Neural progenitor cell (in vitro differentiated cells): ENCODE data around the gene ARVCF. TPM values are rescaled to one million over a fixed set of nuclear protein-coding genes. Genes with fewer than 3 reads are reported as not detected.

Experiments used
- DNase-seq: peaks from one replicate; pipeline ENCODE4 v3.0.0-alpha.2; 2016; ENCODE audit warnings: low spot score
- H2AFZ ChIP-seq: fragments of 200-600 bp; sonication (generic); replicated peaks from 2 replicates; pipeline ENCODE4 v1.6.1; 2016; ENCODE audit warnings: antibody characterized with exemption
- H3F3A ChIP-seq: fragments of 200-600 bp; sonication (generic); 2 replicates; pipeline ENCODE4 v1.6.1; 2016; ENCODE audit warnings: antibody characterized with exemption, low read depth
- H3K27ac ChIP-seq: fragments of 200-600 bp; sonication (generic); 2 replicates; pipeline ENCODE4 v1.5.1; 2016; ENCODE audit warnings: mild to moderate bottlenecking
- H3K27me3 ChIP-seq: fragments of 200-600 bp; sonication (generic); 2 replicates; pipeline ENCODE4 v1.6.1; 2016; ENCODE audit warnings: mild to moderate bottlenecking, moderate library complexity
- H3K36me3 ChIP-seq: fragments of 200-600 bp; sonication (generic); 2 replicates; pipeline ENCODE4 v1.5.1; 2016
- H3K4me1 ChIP-seq: fragments of 200-600 bp; sonication (generic); 2 replicates; pipeline ENCODE4 v1.6.1; 2016; ENCODE audit warnings: mixed run types
- H3K4me2 ChIP-seq: fragments of 200-600 bp; sonication (generic); 2 replicates; pipeline ENCODE4 v1.6.1; 2016
- H3K4me3 ChIP-seq: fragments of 200-600 bp; sonication (generic); 2 replicates; pipeline ENCODE4 v1.5.1; 2016
- H3K79me2 ChIP-seq: fragments of 200-600 bp; sonication (generic); 2 replicates; pipeline ENCODE4 v1.6.1; 2016; ENCODE audit warnings: low read depth
- H3K9ac ChIP-seq: fragments of 200-600 bp; sonication (generic); 2 replicates; pipeline ENCODE4 v1.6.1; 2016
- H3K9me3 ChIP-seq: fragments of 200-600 bp; sonication (generic); 2 replicates; pipeline ENCODE4 v1.5.1; 2016; ENCODE audit warnings: low read depth
- H4K20me1 ChIP-seq: fragments of 200-600 bp; sonication (generic); 2 replicates; pipeline ENCODE4 v1.6.1; 2016; ENCODE audit warnings: low read depth
- H3K27ac Mint-ChIP-seq: 3 replicates; pipeline ENCODE4 v1.8.0; 2021; ENCODE audit warnings: mixed read lengths
- H3K27me3 Mint-ChIP-seq: 2 replicates; pipeline ENCODE4 v1.8.0; 2022; ENCODE audit warnings: low read depth, mild to moderate bottlenecking, inconsistent platforms, moderate library complexity, mixed read lengths; ENCODE audit not compliant: insufficient read depth
- H3K36me3 Mint-ChIP-seq: 3 replicates; pipeline ENCODE4 v1.8.0; 2021; ENCODE audit warnings: mixed read lengths
- H3K4me1 Mint-ChIP-seq: 3 replicates; pipeline ENCODE4 v1.8.0; 2021; ENCODE audit warnings: mixed read lengths
- H3K4me3 Mint-ChIP-seq: 3 replicates; pipeline ENCODE4 v1.8.0; 2021; ENCODE audit warnings: mild to moderate bottlenecking, moderate library complexity, mixed read lengths
- H3K9me3 Mint-ChIP-seq: 3 replicates; pipeline ENCODE4 v1.8.0; 2020; ENCODE audit warnings: mixed read lengths
- CTCF ChIP-seq: fragments of 200-600 bp; sonication (generic); IDR thresholded peaks from 2 replicates; pipeline ENCODE4 v1.5.1; 2017; ENCODE audit warnings: antibody characterized with exemption, mild to moderate bottlenecking
- EZH2 ChIP-seq: fragments of 200-600 bp; sonication (generic); IDR thresholded peaks from 2 replicates; pipeline ENCODE4 v1.6.1; 2017; ENCODE audit warnings: antibody characterized with exemption, mild to moderate bottlenecking, moderate library complexity
- EZH2phosphoT487 ChIP-seq: fragments of 200-600 bp; sonication (generic); IDR thresholded peaks from 2 replicates; pipeline ENCODE4 v1.6.1; 2017; ENCODE audit warnings: antibody characterized with exemption
- total RNA-seq: library from RNA; depleted of rRNA; stranded (reverse); fragments of >200 nt; gene quantifications from 2 replicates; pipeline ENCODE4 v1.2.3, GENCODE V29; 2015; ENCODE audit warnings: low replicate concordance

Gene ARVCF
- total RNA-seq, 1 donor from 2014 or later, result 35.4 TPM

GRCh38 chr22:20036535-20037392, 20.1 kb upstream of the ARVCF start:
- H3K9me3 Mint-ChIP-seq, result no peaks in the 10 kb centered on the region

GRCh38 chr22:20036084-20036482, 19.5 kb upstream of the ARVCF start:
- no peak overlapping the region for H3K4me2 ChIP-seq
- H3K27ac Mint-ChIP-seq, result no peak overlapping the region
- H3K9me3 Mint-ChIP-seq, result no peaks in the 10 kb centered on the region
- H3K36me3 ChIP-seq, result no peaks in the 10 kb centered on the region
- H3K4me1 Mint-ChIP-seq, result peaks cover 11% of the 10 kb centered on the region
- H3K36me3 Mint-ChIP-seq, result no peaks in the 10 kb centered on the region
- H3K79me2 ChIP-seq, result no peaks in the 10 kb centered on the region
- H3F3A ChIP-seq, result no peaks in the 10 kb centered on the region
- no peaks in the 10 kb centered on the region for H3K4me1 ChIP-seq
- H3K27ac ChIP-seq, result no peak overlapping the region
- no peaks in the 10 kb centered on the region for H4K20me1 ChIP-seq
- no peak overlapping the region for H3K9ac ChIP-seq
- H3K4me3 Mint-ChIP-seq, result no peak overlapping the region
- peaks cover 6% of the 10 kb centered on the region for H3K27me3 Mint-ChIP-seq
- H2AFZ ChIP-seq, result no peak overlapping the region
- no peak overlapping the region for H3K4me3 ChIP-seq
- H3K27me3 ChIP-seq, result no peaks in the 10 kb centered on the region
- DNase-seq, result no peak
- TF ChIP-seq EZH2 (no peak), EZH2phosphoT487 (no peak), CTCF (no peak)
- H3K9me3 ChIP-seq, result no peaks in the 10 kb centered on the region

More at GRCh38 chr22:20036535-20037392, 20.1 kb upstream of the ARVCF start:
- H3K27me3 Mint-ChIP-seq, result peaks cover 6% of the 10 kb centered on the region
- DNase-seq, result no peak
- no peaks in the 10 kb centered on the region for H3K27me3 ChIP-seq
- H3K4me3 ChIP-seq, result no peak overlapping the region
- H3K9ac ChIP-seq, result no peak overlapping the region
- H3K27ac Mint-ChIP-seq, result no peak overlapping the region
- TF ChIP-seq EZH2, result no peak
- TF ChIP-seq EZH2phosphoT487, result no peak
- TF ChIP-seq CTCF, result no peak
- H4K20me1 ChIP-seq, result no peaks in the 10 kb centered on the region
- no peak overlapping the region for H3K4me3 Mint-ChIP-seq
- H3K36me3 Mint-ChIP-seq, result no peaks in the 10 kb centered on the region
- no peaks in the 10 kb centered on the region for H3K9me3 ChIP-seq
- H3K4me1 Mint-ChIP-seq, result peaks cover 11% of the 10 kb centered on the region
- no peak overlapping the region for H3K27ac ChIP-seq
- no peaks in the 10 kb centered on the region for H3F3A ChIP-seq
- no peaks in the 10 kb centered on the region for H3K79me2 ChIP-seq
- H3K4me2 ChIP-seq, result no peak overlapping the region
- no peaks in the 10 kb centered on the region for H3K36me3 ChIP-seq
- no peaks in the 10 kb centered on the region for H3K4me1 ChIP-seq
- H2AFZ ChIP-seq, result no peak overlapping the region

DNA sequence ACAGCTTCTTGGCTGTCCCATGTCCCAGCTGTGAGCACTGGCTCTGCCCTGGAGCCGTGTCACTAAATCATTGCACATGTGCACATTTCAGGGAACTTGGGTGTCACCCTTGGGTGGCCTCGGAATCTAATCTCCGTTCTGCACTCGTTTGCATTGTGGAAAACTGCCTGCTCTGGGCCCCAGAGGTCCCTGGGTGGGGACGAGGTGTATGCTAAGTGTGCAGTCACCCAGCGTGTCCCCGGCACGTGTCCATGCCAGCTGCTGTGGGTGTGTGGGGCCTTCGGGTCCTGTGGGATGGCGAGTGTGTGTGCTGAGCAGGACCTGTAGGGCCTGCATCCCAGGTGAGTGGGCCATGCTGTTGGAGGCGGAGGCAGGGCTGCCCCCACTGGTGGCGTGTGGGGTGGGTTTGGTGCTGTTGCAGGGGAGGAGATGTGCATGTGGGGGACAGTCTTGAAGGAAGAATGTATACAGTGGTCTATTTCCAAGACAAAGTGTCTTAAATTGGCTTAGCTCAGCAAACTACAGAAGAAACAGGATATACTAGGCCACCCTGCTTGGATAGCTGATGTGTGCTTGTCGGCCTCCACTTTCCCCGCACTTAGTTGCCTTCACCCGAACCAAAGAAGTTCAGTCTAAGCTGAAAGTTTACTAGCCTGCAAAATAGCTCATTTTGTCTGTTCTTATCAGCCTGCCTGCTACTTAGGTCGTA, 18.9 kb upstream of the ARVCF start:
- peak overlapping the region; percentile 28 for H3K4me3 Mint-ChIP-seq
- H3K9ac ChIP-seq, result no peak overlapping the region
- no peak overlapping the region for H2AFZ ChIP-seq

More for the DNA sequence above, 18.9 kb upstream of the ARVCF start:
- Histone ChIP-seq H3K27me3 (no peaks in the 10 kb centered on the region), H3K4me2 (no peak overlapping the region), H3K36me3 (no peaks in the 10 kb centered on the region), H3K79me2 (no peaks in the 10 kb centered on the region), H3K27ac (no peak overlapping the region), H3K4me1 (no peaks in the 10 kb centered on the region), H3F3A (no peaks in the 10 kb centered on the region), H3K4me3 (no peak overlapping the region), H4K20me1 (no peaks in the 10 kb centered on the region), H3K9me3 (no peaks in the 10 kb centered on the region)
- no peak overlapping the region for H3K27ac Mint-ChIP-seq
- TF ChIP-seq EZH2phosphoT487, result no peak
- no peak for TF ChIP-seq EZH2
- TF ChIP-seq CTCF, result no peak
- no peaks in the 10 kb centered on the region for H3K9me3 Mint-ChIP-seq
- H3K36me3 Mint-ChIP-seq, result no peaks in the 10 kb centered on the region
- H3K27me3 Mint-ChIP-seq, result peaks cover 6% of the 10 kb centered on the region
- peaks cover 11% of the 10 kb centered on the region for H3K4me1 Mint-ChIP-seq
- DNase-seq, result no peak
